ENCODE measurements around the gene MATK. TPM values are rescaled to one million over a fixed set of nuclear protein-coding genes. Genes with fewer than 3 reads are reported as not detected.

MATK gene
- total RNA-seq, 4 donors from 2014 or later = 0.74 to 29.3 (median 3.3) TPM

- ATAC-seq (ENCODE audit: low FRiP score) = no peak
- DNase-seq (ENCODE audit: low spot score) = no peak
- no peak for TF ChIP-seq CTCF (IDR thresholded peaks at IDR 0.05)
These were observed 33.7 kb downstream of the MATK start for GRCh38 chr19:3752492-3752891.

GRCh38 chr19:3751236-3751635 lies 34.9 kb downstream of the MATK start:
- no peak for TF ChIP-seq CTCF (IDR thresholded peaks at IDR 0.05)
- DNase-seq (ENCODE audit: low spot score) (no peak), ATAC-seq (ENCODE audit: low FRiP score) (no peak)

- no peak for TF ChIP-seq CTCF (IDR thresholded peaks at IDR 0.05)
These were observed 36.0 kb downstream of the MATK start for GRCh38 chr19:3750211-3750610.

GRCh38 chr19:3748965-3749364 lies 37.2 kb downstream of the MATK start:
- DNase-seq (ENCODE audit: low spot score) (no peak), ATAC-seq (ENCODE audit: low FRiP score) (no peak)
- no peak for TF ChIP-seq CTCF (IDR thresholded peaks at IDR 0.05)

More at GRCh38 chr19:3750211-3750610, 36.0 kb downstream of the MATK start:
- ATAC-seq (ENCODE audit: low FRiP score) (no peak), DNase-seq (ENCODE audit: low spot score) (no peak)

GRCh38 chr19:3746371-3747056 lies 39.7 kb downstream of the MATK start:
- ATAC-seq (ENCODE audit: low FRiP score) (no peak), DNase-seq (ENCODE audit: low spot score) (no peak)
- TF ChIP-seq CTCF (IDR thresholded peaks at IDR 0.05) = no peak

- no peak for TF ChIP-seq CTCF (IDR thresholded peaks at IDR 0.05)
- DNase-seq (ENCODE audit: low spot score) (no peak), ATAC-seq (ENCODE audit: low FRiP score) (no peak)
These were observed 40.7 kb downstream of the MATK start for GRCh38 chr19:3745363-3746045.

GRCh38 chr19:3743486-3743885 lies 42.7 kb downstream of the MATK start:
- DNase-seq (ENCODE audit: low spot score) (no peak), ATAC-seq (ENCODE audit: low FRiP score) (no peak)
- no peak for TF ChIP-seq CTCF (IDR thresholded peaks at IDR 0.05)

Measured in omental fat pad (tissue), 4 donors.